Ishikawa (cell line): ENCODE measurements around the gene KCNQ4.

ENCODE experiments used
- CEBPB ChIP-seq: IDR thresholded peaks from 2 replicates; pipeline ENCODE4 v1.6.1; 2012
- CREB1 ChIP-seq: IDR thresholded peaks from 2 replicates; pipeline ENCODE4 v1.6.1; 2012; ENCODE audit warnings: low read depth
- EGR1 ChIP-seq: IDR thresholded peaks from 2 replicates; pipeline ENCODE4 v1.6.1; 2012
- EP300 ChIP-seq: IDR thresholded peaks from 2 replicates; pipeline ENCODE4 v1.6.1; 2012; ENCODE audit warnings: borderline replicate concordance
- FOXM1 ChIP-seq: IDR thresholded peaks from 2 replicates; pipeline ENCODE4 v1.6.1; 2012; ENCODE audit warnings: low read depth, borderline replicate concordance
- NFIC ChIP-seq: IDR thresholded peaks from 2 replicates; pipeline ENCODE4 v1.6.1; 2012
- RAD21 ChIP-seq: IDR thresholded peaks from 2 replicates; pipeline ENCODE4 v1.6.1; 2012; ENCODE audit warnings: low read depth
- TAF1 ChIP-seq: IDR thresholded peaks from 2 replicates; pipeline ENCODE4 v1.6.1; 2012; ENCODE audit warnings: low read depth, mild to moderate bottlenecking
- TEAD4 ChIP-seq: IDR thresholded peaks from 2 replicates; pipeline ENCODE4 v1.6.1; 2012
- YY1 ChIP-seq: IDR thresholded peaks from 2 replicates; pipeline ENCODE4 v1.6.1; 2012; ENCODE audit warnings: low read depth
- TF ChIP-seq, protein P1 (sequence below): IDR thresholded peaks from 2 replicates; pipeline ENCODE4 v1.6.1; 2012; ENCODE audit warnings: low read depth, mild to moderate bottlenecking
- TF ChIP-seq, protein P2 (sequence below): IDR thresholded peaks from 2 replicates; pipeline ENCODE4 v1.6.1; 2012

DNA sequence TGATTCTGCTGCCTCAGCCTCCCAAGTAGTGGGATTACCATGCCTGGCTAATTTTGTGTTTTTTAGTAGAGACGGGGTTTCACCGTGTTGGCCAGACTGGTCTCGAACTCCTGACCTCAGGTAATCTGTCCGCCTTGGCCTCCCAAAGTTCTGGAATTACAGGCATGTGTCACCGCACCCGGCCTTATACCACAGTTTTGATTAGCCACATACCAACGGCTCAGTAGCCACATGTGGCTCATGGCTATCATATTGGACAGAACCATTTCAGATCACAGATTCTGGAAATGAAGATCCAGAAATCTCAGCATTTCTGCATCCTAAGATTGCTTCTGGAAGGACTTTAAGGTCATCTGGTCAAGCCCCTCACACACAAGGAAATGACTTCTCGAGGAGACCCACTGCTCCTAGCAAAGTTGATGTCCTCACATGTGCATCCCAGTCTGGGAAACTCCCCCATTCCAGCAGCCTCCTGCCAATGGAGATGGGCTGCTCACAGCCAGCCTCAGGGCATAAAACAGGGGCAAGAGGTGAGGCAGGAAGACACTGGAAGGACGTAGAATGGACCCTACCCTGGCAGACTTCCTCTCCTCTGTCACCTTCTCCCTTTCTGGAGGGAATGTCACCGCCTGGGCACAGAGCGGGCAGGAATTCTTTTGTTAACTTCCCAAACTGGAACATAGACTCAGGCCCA lies 96.0 kb downstream of the KCNQ4 start:
- TF ChIP-seq CEBPB: no peak
- TF ChIP-seq, protein P1, sequence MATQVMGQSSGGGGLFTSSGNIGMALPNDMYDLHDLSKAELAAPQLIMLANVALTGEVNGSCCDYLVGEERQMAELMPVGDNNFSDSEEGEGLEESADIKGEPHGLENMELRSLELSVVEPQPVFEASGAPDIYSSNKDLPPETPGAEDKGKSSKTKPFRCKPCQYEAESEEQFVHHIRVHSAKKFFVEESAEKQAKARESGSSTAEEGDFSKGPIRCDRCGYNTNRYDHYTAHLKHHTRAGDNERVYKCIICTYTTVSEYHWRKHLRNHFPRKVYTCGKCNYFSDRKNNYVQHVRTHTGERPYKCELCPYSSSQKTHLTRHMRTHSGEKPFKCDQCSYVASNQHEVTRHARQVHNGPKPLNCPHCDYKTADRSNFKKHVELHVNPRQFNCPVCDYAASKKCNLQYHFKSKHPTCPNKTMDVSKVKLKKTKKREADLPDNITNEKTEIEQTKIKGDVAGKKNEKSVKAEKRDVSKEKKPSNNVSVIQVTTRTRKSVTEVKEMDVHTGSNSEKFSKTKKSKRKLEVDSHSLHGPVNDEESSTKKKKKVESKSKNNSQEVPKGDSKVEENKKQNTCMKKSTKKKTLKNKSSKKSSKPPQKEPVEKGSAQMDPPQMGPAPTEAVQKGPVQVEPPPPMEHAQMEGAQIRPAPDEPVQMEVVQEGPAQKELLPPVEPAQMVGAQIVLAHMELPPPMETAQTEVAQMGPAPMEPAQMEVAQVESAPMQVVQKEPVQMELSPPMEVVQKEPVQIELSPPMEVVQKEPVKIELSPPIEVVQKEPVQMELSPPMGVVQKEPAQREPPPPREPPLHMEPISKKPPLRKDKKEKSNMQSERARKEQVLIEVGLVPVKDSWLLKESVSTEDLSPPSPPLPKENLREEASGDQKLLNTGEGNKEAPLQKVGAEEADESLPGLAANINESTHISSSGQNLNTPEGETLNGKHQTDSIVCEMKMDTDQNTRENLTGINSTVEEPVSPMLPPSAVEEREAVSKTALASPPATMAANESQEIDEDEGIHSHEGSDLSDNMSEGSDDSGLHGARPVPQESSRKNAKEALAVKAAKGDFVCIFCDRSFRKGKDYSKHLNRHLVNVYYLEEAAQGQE: no peak
- TF ChIP-seq YY1: no peak
- no peak for TF ChIP-seq EP300
- no peak for TF ChIP-seq CREB1
- no peak for TF ChIP-seq TAF1
- TF ChIP-seq TEAD4: no peak
- TF ChIP-seq FOXM1: no peak
- no peak for TF ChIP-seq EGR1
- no peak for TF ChIP-seq NFIC
- TF ChIP-seq, protein P2, sequence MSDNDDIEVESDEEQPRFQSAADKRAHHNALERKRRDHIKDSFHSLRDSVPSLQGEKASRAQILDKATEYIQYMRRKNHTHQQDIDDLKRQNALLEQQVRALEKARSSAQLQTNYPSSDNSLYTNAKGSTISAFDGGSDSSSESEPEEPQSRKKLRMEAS: no peak
- no peak for TF ChIP-seq RAD21
